GM06990 (cell line): ENCODE data around the gene MSX2.

Experiments used
- DNase-seq: peaks from one replicate; pipeline ENCODE4 v3.0.0-alpha.2; 2011; ENCODE audit not compliant: insufficient read length; ENCODE audit errors: extremely low read depth
- H3K27me3 ChIP-seq: replicated peaks from 2 replicates; pipeline ENCODE4 v1.6.0; 2011; ENCODE audit warnings: low read length; ENCODE audit not compliant: control insufficient read depth, insufficient read depth
- H3K36me3 ChIP-seq: 2 replicates; pipeline ENCODE4 v1.5.1; 2011; ENCODE audit warnings: low read length; ENCODE audit not compliant: control insufficient read depth, insufficient read depth
- H3K4me3 ChIP-seq: replicated peaks from 2 replicates; pipeline ENCODE4 v1.5.1; 2011; ENCODE audit warnings: low read depth, mild to moderate bottlenecking, control low read depth, low read length
- CTCF ChIP-seq: IDR thresholded peaks from 2 replicates; pipeline ENCODE4 v1.5.1; 2011; ENCODE audit warnings: low read length, control low read depth, mild to moderate bottlenecking, inconsistent platforms; ENCODE audit not compliant: insufficient read depth, poor library complexity, severe bottlenecking

Gene MSX2

GRCh38 chr5:174724484-174725260 lies at the start of gene MSX2:
Gene MSX2 (plus strand): TSS chr5:174724582. CDS start chr5:174724660, 78 bp downstream.
- Histone ChIP-seq H3K4me3 (no peak within 1 kb of the TSS), H3K27me3 (no peaks in the 10 kb centered on the region; the same call in none of the 2 replicates), H3K36me3 (no peaks in the 10 kb centered on the region)
- no peak for DNase-seq
- no peak for TF ChIP-seq CTCF

GRCh38 chr5:174675110-174675509 lies 49.3 kb upstream of the MSX2 start:
- DNase-seq: no peak
- no peaks in the 10 kb centered on the region for H3K36me3 ChIP-seq
- H3K27me3 ChIP-seq: no peaks in the 10 kb centered on the region
- H3K4me3 ChIP-seq: no peak overlapping the region
- TF ChIP-seq CTCF: no peak

DNA sequence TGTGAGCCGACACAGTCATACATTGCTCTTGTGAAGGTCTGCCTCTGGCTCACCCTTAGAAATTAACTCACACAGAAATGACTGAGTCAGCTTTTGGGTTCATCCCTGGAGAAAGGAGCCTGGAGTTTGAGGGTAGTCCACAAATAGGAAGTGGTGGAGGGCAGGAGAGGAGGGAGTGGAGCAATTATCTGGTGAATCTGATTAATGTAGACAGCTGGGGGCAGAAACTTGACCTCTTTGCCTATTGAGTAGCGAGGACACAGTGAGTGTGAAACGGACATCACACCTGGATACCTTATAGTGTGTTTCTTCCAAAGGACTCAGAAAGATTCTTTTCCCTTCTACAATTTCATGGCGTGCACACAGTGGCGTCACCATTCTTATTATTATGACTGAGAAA lies 48.5 kb upstream of the MSX2 start:
- DNase-seq: no peak
- Histone ChIP-seq H3K36me3 (no peaks in the 10 kb centered on the region), H3K4me3 (no peak overlapping the region), H3K27me3 (no peaks in the 10 kb centered on the region)
- TF ChIP-seq CTCF: no peak

DNA sequence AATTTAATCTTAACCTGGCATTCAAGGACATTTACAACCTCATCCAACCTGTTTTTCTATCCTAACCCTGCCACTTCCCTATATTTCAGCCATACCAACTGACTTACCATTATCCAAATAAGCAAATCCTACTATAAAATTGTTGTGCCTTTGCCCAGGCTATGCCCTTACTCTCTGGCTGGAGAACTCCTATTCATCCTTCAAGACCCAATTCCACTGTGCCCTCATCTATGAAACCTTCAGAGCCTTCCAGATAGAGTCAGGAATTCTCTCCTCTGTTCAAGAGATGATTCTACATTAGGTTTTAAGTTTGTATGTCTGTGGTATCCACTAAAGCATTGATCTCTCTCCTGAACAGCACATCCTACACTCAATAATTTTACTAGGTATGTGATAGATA lies 46.3 kb upstream of the MSX2 start:
- TF ChIP-seq CTCF: no peak
- no peaks in the 10 kb centered on the region for H3K36me3 ChIP-seq
- no peaks in the 10 kb centered on the region for H3K27me3 ChIP-seq
- no peak for DNase-seq
- H3K4me3 ChIP-seq: no peak overlapping the region

- Histone ChIP-seq H3K36me3 (no peaks in the 10 kb centered on the region), H3K4me3 (no peak overlapping the region), H3K27me3 (no peaks in the 10 kb centered on the region)
- no peak for DNase-seq
- no peak for TF ChIP-seq CTCF
These were observed 43.3 kb upstream of the MSX2 start for GRCh38 chr5:174680901-174681565.
